Stomach (tissue), 4 donors: ENCODE measurements around the gene SLC38A3.
"Not testable (repeated sequence)": the region's sequence is repeated elsewhere in the genome, so short reads cannot be mapped to it uniquely, and the experiment has no call there.

Experiments used
- EP300 ChIP-seq: sonication (generic); formaldehyde crosslinking; IDR thresholded peaks from one replicate; pipeline ENCODE4 v1.6.1; 2017; ENCODE audit warnings: antibody characterized with exemption
- POLR2A ChIP-seq, 4 donors: fragments of 450-650 bp; IDR thresholded peaks; one replicate each; pipeline ENCODE4 v1.6.1; 2016; ENCODE audit warnings: antibody characterized with exemption in 4 of 4, control low read depth in 2 of 4, mild to moderate bottlenecking in 1 of 4, moderate library complexity in 1 of 4
- POLR2AphosphoS5 ChIP-seq, 3 donors: sonication (generic); formaldehyde crosslinking; IDR thresholded peaks; one replicate each; pipeline ENCODE4 v1.6.1; 2016; ENCODE audit warnings: antibody characterized with exemption in 3 of 3
- TF ChIP-seq, protein P1 (sequence below), 7 experiments: fragments of 450-650 bp in 4 of 7; fragments of 200-600 bp in 3 of 7; sonication (generic) in 3 of 7; IDR thresholded peaks; one replicate each; pipeline ENCODE4 v1.5.1; 2016 to 2019; ENCODE audit warnings: antibody characterized with exemption in 7 of 7, control low read depth in 2 of 7, mild to moderate bottlenecking in 1 of 7

DNA sequence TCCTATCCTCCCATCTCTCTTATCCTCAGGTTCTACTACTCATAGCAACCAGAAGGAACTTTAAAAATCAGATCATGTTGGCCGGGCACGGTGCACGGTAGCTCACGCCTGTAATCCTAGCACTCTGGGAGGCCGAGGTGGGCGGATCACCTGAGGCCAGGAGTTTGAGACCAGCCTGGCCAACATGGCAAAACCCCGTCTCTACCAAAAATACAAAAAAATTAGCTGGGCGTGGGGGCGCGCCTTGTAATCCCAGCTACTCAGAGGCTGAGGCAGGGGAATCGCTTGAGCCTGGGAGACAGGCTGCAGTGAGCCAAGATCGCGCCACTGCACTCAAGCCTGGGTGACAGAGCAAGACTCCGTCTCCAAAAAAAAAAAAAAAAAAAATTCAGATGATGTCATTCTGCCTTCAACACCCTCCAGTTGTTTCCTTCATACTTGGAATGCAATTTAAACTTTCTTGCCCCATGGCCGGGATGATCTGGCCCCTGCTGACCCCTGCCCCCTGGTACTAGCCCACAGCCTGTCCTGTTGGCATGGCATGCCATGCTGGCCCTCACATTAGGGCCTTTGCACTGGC lies 23.2 kb downstream of the SLC38A3 start:
- TF ChIP-seq, protein P1, sequence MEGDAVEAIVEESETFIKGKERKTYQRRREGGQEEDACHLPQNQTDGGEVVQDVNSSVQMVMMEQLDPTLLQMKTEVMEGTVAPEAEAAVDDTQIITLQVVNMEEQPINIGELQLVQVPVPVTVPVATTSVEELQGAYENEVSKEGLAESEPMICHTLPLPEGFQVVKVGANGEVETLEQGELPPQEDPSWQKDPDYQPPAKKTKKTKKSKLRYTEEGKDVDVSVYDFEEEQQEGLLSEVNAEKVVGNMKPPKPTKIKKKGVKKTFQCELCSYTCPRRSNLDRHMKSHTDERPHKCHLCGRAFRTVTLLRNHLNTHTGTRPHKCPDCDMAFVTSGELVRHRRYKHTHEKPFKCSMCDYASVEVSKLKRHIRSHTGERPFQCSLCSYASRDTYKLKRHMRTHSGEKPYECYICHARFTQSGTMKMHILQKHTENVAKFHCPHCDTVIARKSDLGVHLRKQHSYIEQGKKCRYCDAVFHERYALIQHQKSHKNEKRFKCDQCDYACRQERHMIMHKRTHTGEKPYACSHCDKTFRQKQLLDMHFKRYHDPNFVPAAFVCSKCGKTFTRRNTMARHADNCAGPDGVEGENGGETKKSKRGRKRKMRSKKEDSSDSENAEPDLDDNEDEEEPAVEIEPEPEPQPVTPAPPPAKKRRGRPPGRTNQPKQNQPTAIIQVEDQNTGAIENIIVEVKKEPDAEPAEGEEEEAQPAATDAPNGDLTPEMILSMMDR (IDR thresholded peaks at IDR 0.05) = not testable (repeated sequence)
- TF ChIP-seq POLR2A (IDR thresholded peaks at IDR 0.05); POLR2AphosphoS5 (IDR thresholded peaks at IDR 0.05); EP300: not testable (repeated sequence)
